IMR-90 (cell line): ENCODE data around the gene ITLN2. TPM values are rescaled to one million over a fixed set of nuclear protein-coding genes. Genes with fewer than 3 reads are reported as not detected.

Source experiments
- ATAC-seq: fragments of 200-7000 bp; cut with Tn5 transposase; 2 replicates; pipeline ENCODE4 v1.9.1; 2020; ENCODE audit warnings: low read depth, mild to moderate bottlenecking, moderate library complexity
- BruUV-seq: library from RNA; stranded (reverse); fragments of 400-500 nt; replicated peaks from 2 replicates; lab custom pipeline; 2021; lab: Mats Ljungman, UMichigan
- CTCF ChIA-PET: fragments of 300-600 bp; formaldehyde crosslinking; extraction: SDS; loops from one replicate; lab custom pipeline; 2021; ENCODE audit warnings: antibody characterized with exemption; lab: Yijun Ruan, JAX
- POLR2A ChIA-PET: fragments of 300-600 bp; sonication (Branson Sonifier 250); formaldehyde crosslinking; loops from one replicate; lab custom pipeline; 2022; ENCODE audit warnings: antibody characterized with exemption; ENCODE audit not compliant: unreplicated experiment; lab: Charles Lee
- DNase-seq: peaks from one replicate; pipeline ENCODE4 v3.0.0; 2013
- H2AFZ ChIP-seq: replicated peaks from 2 replicates; pipeline ENCODE3; 2013; ENCODE audit warnings: low read length, mild to moderate bottlenecking; ENCODE audit not compliant: poor library complexity
- H2AK5ac ChIP-seq: 2 replicates; pipeline ENCODE4 v1.6.1; 2013; ENCODE audit warnings: low read depth, low read length, inconsistent platforms
- H2AK9ac ChIP-seq: replicated peaks from 2 replicates; pipeline ENCODE3; 2013; ENCODE audit warnings: mild to moderate bottlenecking, low read depth, low read length, moderate library complexity; ENCODE audit not compliant: poor library complexity
- H2BK120ac ChIP-seq: 2 replicates; pipeline ENCODE4 v1.6.1; 2013; ENCODE audit warnings: low read depth, low read length, inconsistent platforms
- H2BK15ac ChIP-seq: 3 replicates; pipeline ENCODE4 v1.6.1; 2013; ENCODE audit warnings: low read depth, low read length, inconsistent platforms
- H2BK20ac ChIP-seq: 2 replicates; pipeline ENCODE4 v1.6.1; 2013; ENCODE audit warnings: low read depth, mild to moderate bottlenecking, inconsistent platforms, low read length, moderate library complexity
- H2BK5ac ChIP-seq: 2 replicates; pipeline ENCODE4 v1.6.1; 2013; ENCODE audit warnings: mild to moderate bottlenecking, low read depth, low read length, inconsistent platforms; ENCODE audit not compliant: poor library complexity, severe bottlenecking
- H3K14ac ChIP-seq: replicated peaks from 2 replicates; pipeline ENCODE4 v1.6.1; 2013; ENCODE audit warnings: low read depth, low read length, inconsistent platforms
- H3K18ac ChIP-seq: 2 replicates; pipeline ENCODE4 v1.6.1; 2013; ENCODE audit warnings: low read depth, low read length, control low read depth
- H3K23ac ChIP-seq: 2 replicates; pipeline ENCODE4 v1.6.1; 2013; ENCODE audit warnings: low read depth, low read length, inconsistent platforms
- H3K27ac ChIP-seq: 2 replicates; pipeline ENCODE4 v1.5.1; 2013; ENCODE audit warnings: mild to moderate bottlenecking, control low read depth, low read length; ENCODE audit not compliant: insufficient read depth
- H3K27me3 ChIP-seq: 2 replicates; pipeline ENCODE4 v1.6.1; 2013; ENCODE audit warnings: low read length; ENCODE audit not compliant: control insufficient read depth, insufficient read depth
- H3K36me3 ChIP-seq: 2 replicates; pipeline ENCODE4 v1.6.1; 2013; ENCODE audit warnings: low read length, mixed read lengths; ENCODE audit not compliant: control insufficient read depth, insufficient read depth
- H3K4ac ChIP-seq: 2 replicates; pipeline ENCODE4 v1.6.1; 2013; ENCODE audit warnings: low read depth, low read length, inconsistent platforms
- H3K4me1 ChIP-seq: 2 replicates; pipeline ENCODE4 v1.6.1; 2013; ENCODE audit warnings: low read length, mixed read lengths; ENCODE audit not compliant: control insufficient read depth, insufficient read depth
- H3K4me2 ChIP-seq: 2 replicates; pipeline ENCODE4 v1.6.1; 2013; ENCODE audit warnings: low read depth, mild to moderate bottlenecking, control low read depth, low read length, moderate library complexity
- H3K4me3 ChIP-seq: 2 replicates; pipeline ENCODE4 v1.5.1; 2013; ENCODE audit warnings: low read depth, mild to moderate bottlenecking, control low read depth, low read length, moderate library complexity; ENCODE audit not compliant: insufficient read depth
- H3K56ac ChIP-seq: 2 replicates; pipeline ENCODE4 v1.6.1; 2013; ENCODE audit warnings: low read length, inconsistent platforms; ENCODE audit not compliant: insufficient read depth; ENCODE audit errors: extremely low read depth
- H3K79me1 ChIP-seq, 2 experiments: 2 replicates each; pipeline ENCODE4 v1.6.1; 2013; ENCODE audit warnings: low read length in 2 of 2, inconsistent platforms in 1 of 2, low read depth in 1 of 2
- H3K9ac ChIP-seq: 2 replicates; pipeline ENCODE4 v1.6.1; 2013; ENCODE audit warnings: low read depth, low read length, control low read depth
- H3K9me1 ChIP-seq: 2 replicates; pipeline ENCODE4 v1.6.1; 2013; ENCODE audit warnings: low read length, inconsistent platforms; ENCODE audit not compliant: insufficient read depth
- H3K9me3 ChIP-seq: 2 replicates; pipeline ENCODE4 v1.6.1; 2013; ENCODE audit warnings: low read length; ENCODE audit not compliant: control insufficient read depth, insufficient read depth
- H4K20me1 ChIP-seq: 2 replicates; pipeline ENCODE4 v1.6.1; 2013; ENCODE audit warnings: low read length, inconsistent platforms; ENCODE audit not compliant: insufficient read depth
- H4K5ac ChIP-seq: 2 replicates; pipeline ENCODE4 v1.6.1; 2013; ENCODE audit warnings: mild to moderate bottlenecking, low read depth, low read length, control low read depth
- H4K8ac ChIP-seq, 2 experiments: 2 replicates each; pipeline ENCODE4 v1.6.1; 2013; ENCODE audit warnings: low read depth in 2 of 2, low read length in 2 of 2, control low read depth in 1 of 2, inconsistent platforms in 1 of 2
- H4K91ac ChIP-seq: 2 replicates; pipeline ENCODE4 v1.6.1; 2013; ENCODE audit warnings: low read depth, low read length, inconsistent platforms; ENCODE audit not compliant: insufficient read depth
- MAFK ChIP-seq: IDR thresholded peaks from 2 replicates; pipeline ENCODE4 v1.6.1; 2012; ENCODE audit warnings: low read depth, low read length, improper control_type of control experiment
- MAZ ChIP-seq: IDR thresholded peaks from 2 replicates; pipeline ENCODE4 v1.6.1; 2012; ENCODE audit warnings: low read depth, mild to moderate bottlenecking, low read length, improper control_type of control experiment, moderate library complexity, borderline replicate concordance
- NFE2L2 ChIP-seq: fragments of 150-350 bp; IDR thresholded peaks from 2 replicates; pipeline ENCODE4 v1.6.1; 2016; ENCODE audit warnings: low read depth, mild to moderate bottlenecking, low read length
- SMC3 ChIP-seq: fragments of 150-350 bp; IDR thresholded peaks from 2 replicates; pipeline ENCODE4 v1.6.1; 2016; ENCODE audit warnings: low read depth, mild to moderate bottlenecking, antibody characterized with exemption, low read length, moderate library complexity
- WGBS, 2 experiments: methylation state at CpG; one replicate each; pipeline versions ENCODE4 v1.1.5 to v1.1.7; 2013; ENCODE audit warnings: missing lambda C conversion rate in 2 of 2; ENCODE audit not compliant: insufficient read length in 1 of 2; ENCODE audit errors: extremely low coverage in 2 of 2; 5-methylcytosine and 5-hydroxymethylcytosine counted together
- dilution Hi-C: fragments of 300-500 bp; cut with HindIII; formaldehyde crosslinking; loops from one replicate; pipeline ENCODE4 v1.14.3; 2018; ENCODE audit warnings: low sequenced_read_pairs; ENCODE audit not compliant: unreplicated experiment
- in situ Hi-C: fragments of 300-500 bp; cut with MboI; formaldehyde crosslinking; loops from 3 replicates; pipeline ENCODE4 v1.14.3; 2019; ENCODE audit warnings: low sequenced_read_pairs, inconsistent platforms, mixed read lengths
- intact Hi-C: fragments of 100-400 bp; cut with micrococcal nuclease; formaldehyde crosslinking; loops from 2 replicates; pipeline ENCODE4 v1.10.0; 2022
- polyA plus RNA-seq, 3 experiments: library from polyadenylated mRNA; depleted of rRNA; stranded (reverse); fragments of >200 nt; gene quantifications; 2 replicates each; pipeline ENCODE4 v1.2.3, GENCODE V29; 2012; ENCODE audit warnings: low replicate concordance in 1 of 3
- total RNA-seq: library from RNA; depleted of rRNA; stranded (reverse); fragments of >200 nt; gene quantifications from 2 replicates; pipeline ENCODE4 v1.2.3, GENCODE V29; 2012
- TF ChIP-seq, protein P1 (sequence below): fragments of 150-350 bp; IDR thresholded peaks from 2 replicates; pipeline ENCODE4 v1.6.1; 2016; ENCODE audit warnings: low read depth, mild to moderate bottlenecking, low read length, moderate library complexity, borderline replicate concordance

The ITLN2 gene
- total and polyA plus RNA-seq, 2 of the 4 experiments (the other 2 are of a cell fraction), result not detected

DNA sequence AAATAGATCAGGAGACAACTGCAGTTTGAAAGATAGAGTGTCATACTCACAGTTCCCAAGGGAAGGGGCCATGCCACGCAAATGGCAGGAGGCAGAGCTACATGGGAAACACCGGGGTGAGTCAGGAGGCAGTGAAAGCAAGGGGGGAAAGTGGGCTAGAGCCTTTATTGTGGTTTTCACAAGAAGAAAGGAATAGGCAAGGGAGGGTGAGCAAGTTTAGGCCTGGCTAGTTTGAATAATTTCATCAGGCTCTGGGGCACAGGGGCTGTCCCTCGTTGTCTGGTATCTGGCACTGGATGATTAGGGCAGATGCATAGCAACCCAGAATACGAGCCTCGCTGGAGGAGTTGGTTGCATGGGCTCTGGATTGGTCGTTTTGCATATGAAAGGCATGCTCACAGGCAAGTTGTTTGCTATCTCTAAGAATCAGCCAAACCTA is 17.0 kb upstream of the ITLN2 start:
- H3K79me1 ChIP-seq, result no peaks in the 10 kb centered on the region
- H2AFZ ChIP-seq, result peak overlapping the region; percentile 33
- no peak overlapping the region for H3K18ac ChIP-seq
- H4K91ac ChIP-seq, result no peak overlapping the region
- H3K56ac ChIP-seq, result no peak overlapping the region
- H3K4me1 ChIP-seq, result no peaks in the 10 kb centered on the region
- H4K20me1 ChIP-seq, result no peaks in the 10 kb centered on the region
- H2BK5ac ChIP-seq, result no peak overlapping the region
- ChIA-PET CTCF (no interaction called here), POLR2A (no interaction called here)
- no peak overlapping the region for H3K4ac ChIP-seq
- no peak overlapping the region for H2AK5ac ChIP-seq
- H2BK15ac ChIP-seq, result no peak overlapping the region
- H2BK20ac ChIP-seq, result no peak overlapping the region
- no peak overlapping the region for H2AK9ac ChIP-seq
- intact Hi-C loops, result no loop called here
- H3K4me2 ChIP-seq, result no peak overlapping the region
- dilution Hi-C loops, result no loop called here
- WGBS, 2 experiments, result no CpG with 5 or more reads among the region's 6 CpGs
- no peaks in the 10 kb centered on the region for H3K36me3 ChIP-seq
- no peaks in the 10 kb centered on the region for H3K9me3 ChIP-seq
- H4K5ac ChIP-seq, result no peak overlapping the region
- H3K27me3 ChIP-seq, result peaks cover 2% of the 10 kb centered on the region; the same call in 1 of the 2 replicates
- TF ChIP-seq MAZ (no peak), NFE2L2 (no peak), SMC3 (no peak), MAFK (no peak)
- TF ChIP-seq, protein P1, sequence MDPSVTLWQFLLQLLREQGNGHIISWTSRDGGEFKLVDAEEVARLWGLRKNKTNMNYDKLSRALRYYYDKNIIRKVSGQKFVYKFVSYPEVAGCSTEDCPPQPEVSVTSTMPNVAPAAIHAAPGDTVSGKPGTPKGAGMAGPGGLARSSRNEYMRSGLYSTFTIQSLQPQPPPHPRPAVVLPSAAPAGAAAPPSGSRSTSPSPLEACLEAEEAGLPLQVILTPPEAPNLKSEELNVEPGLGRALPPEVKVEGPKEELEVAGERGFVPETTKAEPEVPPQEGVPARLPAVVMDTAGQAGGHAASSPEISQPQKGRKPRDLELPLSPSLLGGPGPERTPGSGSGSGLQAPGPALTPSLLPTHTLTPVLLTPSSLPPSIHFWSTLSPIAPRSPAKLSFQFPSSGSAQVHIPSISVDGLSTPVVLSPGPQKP, result no peak
- H3K4me3 ChIP-seq, result no peak overlapping the region
- in situ Hi-C loops, result no loop called here
- no peak overlapping the region for H4K8ac ChIP-seq
- H3K14ac ChIP-seq, result no peak overlapping the region
- no peak overlapping the region for H3K23ac ChIP-seq
- ATAC-seq (no peak), DNase-seq (no peak)
- no peak overlapping the region for H3K27ac ChIP-seq
- no peak overlapping the region for H3K9ac ChIP-seq
- H3K9me1 ChIP-seq, result no peaks in the 10 kb centered on the region
- no peak overlapping the region for H2BK120ac ChIP-seq
- BruUV-seq, result no TSS peak
